Esophagus (tissue), 2 donors: ENCODE results near the gene MMP25. TPM values are rescaled to one million over a fixed set of nuclear protein-coding genes. Genes with fewer than 3 reads are reported as not detected.
"Not testable (repeated sequence)": the region's sequence is repeated elsewhere in the genome, so short reads cannot be mapped to it uniquely, and the experiment has no call there.

Source experiments
- H3K27ac ChIP-seq, 2 donors: one replicate each; pipeline ENCODE4 v1.5.1; 2013; ENCODE audit warnings: low read depth in 2 of 2, mild to moderate bottlenecking in 2 of 2, inconsistent platforms in 1 of 2, low read length in 1 of 2, moderate library complexity in 1 of 2
- H3K27me3 ChIP-seq, 2 donors: one replicate each; pipeline ENCODE4 v1.6.1; 2013; ENCODE audit warnings: low read length in 2 of 2, control low read depth in 1 of 2, mild to moderate bottlenecking in 1 of 2; ENCODE audit not compliant: insufficient read depth in 2 of 2, control insufficient read depth in 1 of 2
- H3K36me3 ChIP-seq, 2 donors: one replicate each; pipeline ENCODE4 v1.6.1; 2013; ENCODE audit warnings: low read length in 1 of 2; ENCODE audit not compliant: control insufficient read depth in 2 of 2, insufficient read depth in 2 of 2
- H3K4me1 ChIP-seq, 2 donors: one replicate each; pipeline ENCODE4 v1.6.1; 2013; ENCODE audit warnings: low read length in 1 of 2; ENCODE audit not compliant: control insufficient read depth in 2 of 2, insufficient read depth in 2 of 2
- H3K4me3 ChIP-seq, 2 donors: one replicate each; pipeline ENCODE4 v1.5.1; 2013; ENCODE audit warnings: low read length in 2 of 2, mild to moderate bottlenecking in 2 of 2, low read depth in 1 of 2, moderate library complexity in 1 of 2
- H3K9me3 ChIP-seq, 2 donors: one replicate each; pipeline ENCODE4 v1.6.1; 2013; ENCODE audit warnings: mild to moderate bottlenecking in 2 of 2, low read depth in 1 of 2, low read length in 1 of 2, moderate library complexity in 1 of 2; ENCODE audit not compliant: control insufficient read depth in 2 of 2, insufficient read depth in 1 of 2
- WGBS, 2 donors: extraction: QIAGEN DNeasy Blood & Tissue Kit; methylation state at CpG; one replicate each; pipeline ENCODE4 v1.1.7; 2013; 5-methylcytosine and 5-hydroxymethylcytosine counted together
- polyA plus RNA-seq, 2 donors: library from polyadenylated mRNA; stranded (reverse); fragments of 200-250 nt; gene quantifications; one replicate each; pipeline ENCODE4 v1.2.3, GENCODE V29; 2013
- donor health status: healthy with polysubstance abuse.
- donor health status: Bipolar disorder and iron deficiency.

MMP25 gene
- polyA plus RNA-seq, 2 donors, result 0.51 to 2.6 TPM

DNA sequence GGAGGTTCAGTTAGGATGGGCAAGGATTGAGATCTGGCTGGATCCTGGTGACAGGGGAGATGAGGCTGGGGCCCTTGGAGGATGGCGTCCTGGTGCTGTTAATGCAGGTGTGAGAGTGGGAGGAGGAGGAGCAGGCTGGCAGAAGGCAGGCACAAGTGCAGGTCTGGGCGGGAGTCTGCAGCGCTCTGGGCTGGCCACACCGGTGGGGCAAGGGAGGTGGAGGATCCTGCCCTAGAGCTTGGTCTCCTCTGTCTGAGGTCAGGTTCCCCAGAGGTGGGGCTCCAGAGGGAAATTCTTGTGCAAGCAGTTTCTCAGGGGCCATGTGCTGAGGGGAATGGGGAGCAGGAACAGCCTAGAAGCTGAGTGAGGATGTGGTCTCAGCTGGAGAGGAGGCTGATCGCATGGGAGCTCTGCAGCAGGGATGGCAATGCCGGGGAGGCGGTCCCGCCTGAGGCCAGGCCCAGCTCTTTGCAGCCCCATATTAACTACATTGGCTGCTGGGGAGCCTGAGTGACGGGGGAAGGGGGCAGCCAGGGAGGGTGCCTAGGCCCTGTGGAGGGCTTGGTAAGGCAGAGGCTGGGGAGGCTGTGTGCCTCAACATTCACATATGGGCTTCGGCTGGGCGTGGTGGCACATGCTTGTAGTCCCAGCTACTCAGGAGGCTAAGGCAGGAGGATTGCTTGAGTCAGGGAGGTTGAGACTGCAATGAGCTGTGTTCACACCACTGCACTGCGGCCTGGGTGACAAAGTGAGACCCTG is 6.4 kb downstream of the MMP25 start:
- not testable (repeated sequence) for H3K9me3 ChIP-seq, H3K36me3 ChIP-seq, H3K4me3 ChIP-seq, H3K27ac ChIP-seq, H3K4me1 ChIP-seq, H3K27me3 ChIP-seq
- 68% methylated on average over 10 to 11 of the region's 12 CpGs for WGBS, 2 donors

DNA sequence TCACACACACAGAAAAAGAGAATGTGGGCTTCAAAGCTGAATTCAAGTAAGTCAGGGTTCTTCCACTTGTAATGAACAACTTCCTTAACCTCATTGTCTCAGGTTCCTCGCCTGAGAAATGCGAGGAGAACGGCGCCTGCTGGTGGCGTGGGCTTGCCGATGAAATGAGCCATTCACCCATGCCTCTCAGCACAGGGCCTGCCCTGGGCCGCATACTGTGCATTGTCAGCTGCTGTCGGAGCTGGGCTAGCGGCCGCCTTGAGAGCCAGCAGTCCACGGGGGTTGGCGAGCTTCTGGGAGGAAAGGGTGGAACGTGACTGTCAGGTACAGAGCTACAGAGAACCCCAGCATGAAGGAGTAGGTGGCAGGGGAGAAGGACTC is 7.0 kb downstream of the MMP25 start:
- H3K27ac ChIP-seq, H3K4me3 ChIP-seq, H3K4me1 ChIP-seq, H3K27me3 ChIP-seq, H3K9me3 ChIP-seq, H3K36me3 ChIP-seq: not testable (repeated sequence)
- 85 to 86% methylated on average over 11 to 13 of the region's 13 CpGs for WGBS, 2 donors

DNA sequence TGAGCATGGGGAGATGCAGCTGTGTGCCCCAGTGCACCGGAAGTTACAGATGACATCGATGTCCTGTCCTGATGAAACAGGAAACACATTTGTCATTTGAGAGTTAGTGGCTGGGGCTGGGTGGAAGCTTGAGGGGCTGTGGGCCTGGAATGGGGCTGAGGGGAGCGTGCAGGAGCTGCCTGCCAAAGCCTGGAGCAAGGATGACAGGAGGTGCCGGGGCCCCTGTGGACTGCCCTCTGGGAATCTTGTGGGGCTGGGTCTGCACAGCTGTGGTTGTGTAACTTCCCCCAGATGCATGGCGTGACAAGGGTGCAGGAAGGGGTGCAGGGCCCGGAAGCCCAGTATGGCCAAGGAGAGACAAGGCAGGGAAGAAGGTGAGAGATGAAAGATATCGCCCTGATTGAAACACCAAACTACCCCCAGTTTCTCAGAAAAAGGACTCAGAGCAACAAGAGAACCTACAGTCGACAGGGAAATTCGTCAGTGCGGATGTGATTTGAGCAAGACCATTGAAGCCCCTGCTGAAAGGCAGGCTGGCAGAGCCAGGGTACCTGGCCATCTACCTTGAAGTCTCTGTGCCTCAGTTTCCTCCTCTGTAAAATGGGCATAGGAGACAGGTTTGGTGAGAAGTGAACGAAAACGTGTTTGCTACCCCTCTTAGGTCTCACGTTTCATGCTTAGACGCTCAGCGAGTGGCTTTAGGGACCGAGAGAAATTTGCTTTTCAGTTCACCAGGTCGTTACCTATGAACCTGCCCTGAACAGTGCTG is 8.8 kb downstream of the MMP25 start:
- 75 to 76% methylated on average over 17 of the region's 17 CpGs for WGBS, 2 donors
- Histone ChIP-seq H3K9me3 (no peaks in the 10 kb centered on the region), H3K27ac (no peak overlapping the region), H3K36me3 (peaks cover 0 to 5% of the 10 kb centered on the region in 2 donors), H3K4me3 (no peak overlapping the region), H3K4me1 (peaks cover 6 to 13% of the 10 kb centered on the region in 2 donors), H3K27me3 (no peaks in the 10 kb centered on the region)

DNA sequence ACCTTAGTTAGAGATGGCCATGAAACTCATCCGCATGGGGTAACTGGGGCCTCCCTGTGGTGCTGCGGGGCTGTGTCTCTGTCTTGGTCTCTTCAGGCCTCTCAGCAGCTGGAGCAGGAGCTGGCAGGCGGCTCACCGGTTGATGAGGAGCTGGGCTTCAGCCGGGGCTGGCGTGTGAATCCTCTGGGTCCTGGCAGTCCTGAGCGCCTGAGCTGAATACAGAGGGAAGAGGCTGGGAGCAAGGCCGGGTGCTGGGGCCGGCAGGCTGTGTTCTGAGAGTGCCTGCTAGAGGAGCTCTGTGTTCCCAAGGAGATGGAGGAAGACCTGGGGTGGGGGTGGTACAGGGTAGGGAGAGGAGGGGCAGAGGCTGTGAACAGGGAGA is 9.4 kb downstream of the MMP25 start:
- H3K27me3 ChIP-seq, H3K36me3 ChIP-seq, H3K27ac ChIP-seq, H3K4me3 ChIP-seq, H3K9me3 ChIP-seq: not testable (repeated sequence)
- peaks cover 6 to 13% of the 10 kb centered on the region in 2 donors for H3K4me1 ChIP-seq
- WGBS, 2 donors, result 69 to 71% methylated on average over 9 of the region's 9 CpGs

DNA sequence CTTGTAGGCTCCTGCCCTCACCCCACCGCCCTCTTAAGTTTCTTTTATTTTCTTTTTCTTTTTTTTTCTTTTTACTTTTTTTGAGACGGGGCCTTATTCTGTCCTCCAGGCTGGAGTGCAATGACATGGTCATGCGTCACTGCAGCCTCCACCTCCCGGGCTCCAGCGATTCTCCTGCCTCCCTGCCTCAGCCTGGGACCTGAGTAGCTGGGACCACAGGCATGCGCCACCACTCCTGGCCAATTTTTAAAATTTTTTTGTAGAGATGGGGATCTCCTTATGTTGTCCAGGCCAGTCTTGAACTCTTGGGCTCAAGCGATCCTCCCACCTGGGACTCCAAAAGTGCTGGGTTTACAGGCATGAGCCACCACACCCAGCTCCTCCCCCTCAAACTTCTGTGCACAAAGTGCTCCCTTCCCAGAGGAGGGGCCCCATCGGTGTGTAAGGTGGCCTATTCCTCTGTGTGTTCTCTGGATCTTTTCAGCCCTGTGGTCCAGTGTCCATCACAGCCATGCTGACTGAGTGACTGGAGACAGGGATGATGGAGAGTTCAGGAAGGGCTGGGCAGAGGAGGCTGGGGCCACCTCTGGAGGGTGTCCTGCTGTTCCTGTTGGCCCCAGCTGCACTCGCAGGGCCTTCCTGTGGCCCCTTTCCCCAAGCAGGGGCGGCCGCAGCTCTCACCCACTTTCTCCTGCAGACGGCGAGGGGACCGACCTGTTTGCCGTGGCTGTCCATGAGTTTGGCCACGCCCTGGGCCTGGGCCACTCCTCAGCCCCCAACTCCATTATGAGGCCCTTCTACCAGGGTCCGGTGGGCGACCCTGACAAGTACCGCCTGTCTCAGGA is 10.2 kb downstream of the MMP25 start:
- Histone ChIP-seq H3K4me3 (no peak overlapping the region), H3K27ac (no peak overlapping the region), H3K9me3 (no peaks in the 10 kb centered on the region), H3K4me1 (peaks cover 6 to 13% of the 10 kb centered on the region in 2 donors), H3K27me3 (no peaks in the 10 kb centered on the region), H3K36me3 (peaks cover 0 to 5% of the 10 kb centered on the region in 2 donors)
- WGBS, 2 donors, result 83 to 85% methylated on average over 19 of the region's 19 CpGs

DNA sequence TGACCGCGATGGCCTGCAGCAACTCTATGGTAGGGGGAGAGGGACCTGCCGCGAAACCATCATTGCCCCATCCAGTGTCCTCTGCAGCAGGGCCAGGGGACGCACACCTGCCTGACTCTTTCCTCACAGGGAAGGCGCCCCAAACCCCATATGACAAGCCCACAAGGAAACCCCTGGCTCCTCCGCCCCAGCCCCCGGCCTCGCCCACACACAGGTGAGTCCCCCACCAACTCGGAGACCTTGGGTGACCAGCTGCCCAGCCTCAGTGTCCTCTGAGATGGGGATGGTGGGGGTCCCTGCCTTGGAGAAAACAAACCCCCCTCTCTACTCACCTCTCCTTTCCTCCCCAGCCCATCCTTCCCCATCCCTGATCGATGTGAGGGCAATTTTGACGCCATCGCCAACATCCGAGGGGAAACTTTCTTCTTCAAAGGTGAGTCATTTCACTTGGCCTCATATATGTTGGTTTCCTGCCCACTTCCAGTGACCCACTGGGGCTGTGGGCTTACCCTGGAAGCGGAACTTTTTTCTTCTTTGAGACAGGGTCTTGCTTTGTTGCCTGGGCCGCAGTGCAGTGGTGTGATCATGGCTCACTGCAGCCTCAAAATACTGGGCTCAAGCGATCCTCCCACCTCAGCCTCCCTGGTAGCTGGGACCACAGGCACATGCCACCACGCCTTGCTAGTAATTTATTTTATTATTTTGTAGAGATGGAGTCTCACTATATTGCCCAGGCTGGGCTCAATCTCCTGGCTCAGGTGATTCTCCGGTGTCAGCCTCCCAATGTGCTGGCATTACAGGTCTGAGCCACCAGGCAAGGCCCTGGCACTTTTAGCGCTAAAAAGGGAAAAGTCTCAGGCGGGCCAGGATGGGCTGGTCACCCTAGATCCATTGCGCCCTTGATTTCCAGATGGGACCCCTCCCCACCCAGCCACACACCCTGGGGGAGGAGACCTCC is 11.1 kb downstream of the MMP25 start:
- Histone ChIP-seq H3K4me3 (peak overlapping the region in 1 of 2 donors; percentile 66), H3K27me3 (no peaks in the 10 kb centered on the region), H3K9me3 (no peaks in the 10 kb centered on the region), H3K27ac (no peak overlapping the region), H3K4me1 (peaks cover 6 to 13% of the 10 kb centered on the region in 2 donors), H3K36me3 (peaks cover 0 to 5% of the 10 kb centered on the region in 2 donors)
- WGBS, 2 donors, result 89 to 90% methylated on average over 22 of the region's 22 CpGs

DNA sequence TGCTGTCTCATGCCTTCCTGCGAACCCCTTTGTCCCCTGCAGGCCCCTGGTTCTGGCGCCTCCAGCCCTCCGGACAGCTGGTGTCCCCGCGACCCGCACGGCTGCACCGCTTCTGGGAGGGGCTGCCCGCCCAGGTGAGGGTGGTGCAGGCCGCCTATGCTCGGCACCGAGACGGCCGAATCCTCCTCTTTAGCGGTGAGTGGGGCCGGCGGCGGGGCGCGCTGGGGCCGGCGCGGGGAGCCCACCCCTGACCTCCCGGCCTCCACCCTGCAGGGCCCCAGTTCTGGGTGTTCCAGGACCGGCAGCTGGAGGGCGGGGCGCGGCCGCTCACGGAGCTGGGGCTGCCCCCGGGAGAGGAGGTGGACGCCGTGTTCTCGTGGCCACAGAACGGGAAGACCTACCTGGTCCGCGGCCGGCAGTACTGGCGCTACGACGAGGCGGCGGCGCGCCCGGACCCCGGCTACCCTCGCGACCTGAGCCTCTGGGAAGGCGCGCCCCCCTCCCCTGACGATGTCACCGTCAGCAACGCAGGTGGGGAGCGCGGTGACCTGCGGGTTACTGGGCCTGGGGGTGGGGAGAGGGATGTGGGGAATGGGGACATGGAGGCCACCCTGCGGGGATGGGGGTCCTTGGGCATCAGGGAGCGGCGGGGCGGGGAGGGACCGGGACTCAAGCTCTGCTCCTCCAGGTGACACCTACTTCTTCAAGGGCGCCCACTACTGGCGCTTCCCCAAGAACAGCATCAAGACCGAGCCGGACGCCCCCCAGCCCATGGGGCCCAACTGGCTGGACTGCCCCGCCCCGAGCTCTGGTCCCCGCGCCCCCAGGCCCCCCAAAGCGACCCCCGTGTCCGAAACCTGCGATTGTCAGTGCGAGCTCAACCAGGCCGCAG is 12.0 kb downstream of the MMP25 start:
- peaks cover 6 to 13% of the 10 kb centered on the region in 2 donors for H3K4me1 ChIP-seq
- no peaks in the 10 kb centered on the region for H3K9me3 ChIP-seq
- peaks cover 0 to 5% of the 10 kb centered on the region in 2 donors for H3K36me3 ChIP-seq
- H3K4me3 ChIP-seq, result peak overlapping the region; percentile 66 to 77
- no peaks in the 10 kb centered on the region for H3K27me3 ChIP-seq
- H3K27ac ChIP-seq, result peak overlapping the region in 1 of 2 donors; percentile 73
- 7 to 9% methylated on average over 68 to 77 of the region's 77 CpGs for whole genome bisulfite sequencing, 2 donors

DNA sequence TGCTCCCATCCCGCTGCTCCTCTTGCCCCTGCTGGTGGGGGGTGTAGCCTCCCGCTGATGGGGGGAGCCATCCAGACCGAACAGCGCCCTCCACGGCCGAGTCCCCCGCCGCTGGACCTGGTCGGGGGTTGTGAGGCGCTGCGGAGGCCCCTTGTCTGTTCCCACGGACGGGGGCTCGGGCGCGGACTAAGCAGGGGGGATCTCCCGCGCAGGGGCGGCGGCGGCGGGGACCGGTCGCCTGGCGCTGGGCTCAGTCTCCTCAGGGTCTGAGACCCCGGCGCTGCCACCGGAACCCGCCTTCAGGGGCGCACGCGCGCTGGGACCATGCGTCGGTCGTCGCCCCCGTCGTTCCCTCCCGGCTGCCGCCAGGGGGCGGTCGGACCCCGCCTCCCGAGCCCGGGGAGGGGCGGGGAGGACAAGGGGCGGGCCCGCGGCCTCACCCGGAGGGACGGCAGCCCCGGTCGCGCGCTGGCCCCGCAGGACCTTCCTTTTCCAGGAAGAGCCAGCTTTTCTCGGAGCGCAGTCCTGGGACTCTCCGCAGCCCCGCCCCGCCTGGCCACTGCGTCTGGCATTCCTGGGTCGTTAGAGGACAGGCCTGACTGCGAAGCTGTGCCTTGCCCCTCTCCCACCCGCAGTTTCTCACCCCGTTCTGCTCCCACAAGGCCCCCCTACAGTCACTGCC is 12.8 kb downstream of the MMP25 start:
- peaks cover 6 to 13% of the 10 kb centered on the region in 2 donors for H3K4me1 ChIP-seq
- peak overlapping the region; percentile 63 to 73 for H3K27ac ChIP-seq
- H3K36me3 ChIP-seq, result peaks cover 0 to under 1% of the 10 kb centered on the region in 2 donors
- 0 to 1% methylated on average over 50 to 67 of the region's 67 CpGs for WGBS, 2 donors
- H3K27me3 ChIP-seq, result no peaks in the 10 kb centered on the region
- H3K4me3 ChIP-seq, result peak overlapping the region; percentile 66 to 77
- no peaks in the 10 kb centered on the region for H3K9me3 ChIP-seq
